Osteoblast (primary cell): Measurements from ENCODE around the gene DGKI. TPM values are rescaled to one million over a fixed set of nuclear protein-coding genes. Genes with fewer than 3 reads are reported as not detected.

ENCODE experiments used
- DNase-seq: peaks from one replicate; pipeline ENCODE4 v3.0.0; 2011; ENCODE audit warnings: low spot score, mixed read lengths; ENCODE audit not compliant: insufficient read length; ENCODE audit errors: missing footprints
- H2AFZ ChIP-seq: 2 replicates; pipeline ENCODE4 v1.6.0; 2011; ENCODE audit warnings: mild to moderate bottlenecking, low read length
- H3K27ac ChIP-seq: 2 replicates; pipeline ENCODE4 v1.5.1; 2011; ENCODE audit warnings: mild to moderate bottlenecking, low read depth, low read length, moderate library complexity
- H3K27me3 ChIP-seq: 2 replicates; pipeline ENCODE4 v1.6.0; 2012; ENCODE audit warnings: mild to moderate bottlenecking, control low read depth, inconsistent platforms, low read length, moderate library complexity; ENCODE audit not compliant: insufficient read depth
- H3K36me3 ChIP-seq: 2 replicates; pipeline ENCODE4 v1.5.1; 2011; ENCODE audit warnings: mild to moderate bottlenecking, low read length, control low read depth, moderate library complexity; ENCODE audit not compliant: insufficient read depth
- H3K4me1 ChIP-seq: 2 replicates; pipeline ENCODE4 v1.5.1; 2011; ENCODE audit warnings: mild to moderate bottlenecking, low read length, control low read depth, moderate library complexity; ENCODE audit not compliant: insufficient read depth
- H3K4me2 ChIP-seq: 2 replicates; pipeline ENCODE4 v1.6.0; 2011; ENCODE audit warnings: mild to moderate bottlenecking, low read length; ENCODE audit not compliant: insufficient read depth
- H3K4me3 ChIP-seq: fragments of 200-600 bp; sonication (generic); 3 replicates; pipeline ENCODE4 v1.5.1; 2012; ENCODE audit warnings: mild to moderate bottlenecking, low read length, inconsistent platforms; ENCODE audit not compliant: insufficient read depth
- H3K79me2 ChIP-seq: 2 replicates; pipeline ENCODE4 v1.6.0; 2012; ENCODE audit warnings: mild to moderate bottlenecking, low read length, control low read depth, inconsistent platforms; ENCODE audit not compliant: insufficient read depth
- H3K9me3 ChIP-seq: 2 replicates; pipeline ENCODE4 v1.5.1; 2011; ENCODE audit warnings: low read depth, low read length, control low read depth
- H4K20me1 ChIP-seq: 2 replicates; pipeline ENCODE4 v1.6.0; 2012; ENCODE audit warnings: mild to moderate bottlenecking, low read length, control low read depth; ENCODE audit not compliant: insufficient read depth
- CTCF ChIP-seq: IDR thresholded peaks from 2 replicates; pipeline ENCODE4 v1.5.1; 2011; ENCODE audit warnings: mild to moderate bottlenecking, low read depth, low read length, moderate library complexity; ENCODE audit errors: extremely low read depth
- total RNA-seq: library from RNA; depleted of rRNA; stranded (reverse); fragments of >200 nt; gene quantifications from 2 replicates; pipeline ENCODE4 v1.2.3, GENCODE V29; 2012

DGKI gene
- total RNA-seq, 1 donor, result 19.2 TPM

DNA sequence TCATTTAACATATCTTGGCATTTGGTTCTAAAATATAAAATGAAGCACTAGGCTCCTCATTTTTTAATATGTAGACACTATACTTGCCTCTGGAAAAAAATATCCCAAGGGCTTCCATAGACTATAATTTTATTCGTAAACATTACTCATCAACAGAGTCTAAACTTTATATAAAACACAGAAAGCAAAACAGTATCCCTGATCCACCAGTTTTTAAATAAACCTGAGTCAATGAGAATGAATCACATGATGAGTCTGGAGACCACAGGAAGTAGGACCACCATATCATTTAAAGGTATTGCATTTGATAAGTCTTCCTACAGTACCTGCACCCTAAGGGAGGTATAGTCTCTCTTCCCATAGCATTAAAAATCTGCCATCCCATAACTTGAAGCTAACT is 228.0 kb downstream of the DGKI start:
- no peaks in the 10 kb centered on the region for H3K4me1 ChIP-seq
- no peak overlapping the region for H2AFZ ChIP-seq
- no peaks in the 10 kb centered on the region for H4K20me1 ChIP-seq
- H3K27ac ChIP-seq, result no peak overlapping the region
- DNase-seq, result no peak
- H3K36me3 ChIP-seq, result no peaks in the 10 kb centered on the region
- H3K4me2 ChIP-seq, result no peak overlapping the region
- no peak overlapping the region for H3K4me3 ChIP-seq
- H3K9me3 ChIP-seq, result no peaks in the 10 kb centered on the region
- no peaks in the 10 kb centered on the region for H3K79me2 ChIP-seq
- no peaks in the 10 kb centered on the region for H3K27me3 ChIP-seq
- no peak for TF ChIP-seq CTCF

GRCh38 chr7:137613006-137613525 is 233.7 kb downstream of the DGKI start:
- no peak for TF ChIP-seq CTCF

DNA sequence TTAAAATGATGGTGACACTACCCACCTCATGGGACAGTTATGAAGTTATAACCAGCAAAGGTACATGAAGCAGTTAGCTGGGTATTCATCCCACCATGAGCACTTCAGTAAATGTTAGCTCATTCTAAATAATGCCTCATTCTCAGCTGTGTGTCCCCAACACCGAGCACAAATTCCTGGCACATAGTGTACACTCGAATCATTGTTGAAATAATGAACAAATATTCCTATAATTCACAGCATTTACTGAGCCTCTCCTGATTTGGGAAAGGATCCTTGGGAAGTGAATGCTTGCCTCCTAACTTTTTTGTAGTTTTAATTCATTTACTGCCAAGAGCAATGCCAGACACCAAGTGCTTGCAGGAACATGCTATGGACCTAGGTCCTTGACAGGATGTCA is 235.2 kb downstream of the DGKI start:
- H3K4me1 ChIP-seq, result no peaks in the 10 kb centered on the region
- no peaks in the 10 kb centered on the region for H3K9me3 ChIP-seq
- no peak overlapping the region for H2AFZ ChIP-seq
- H3K36me3 ChIP-seq, result no peaks in the 10 kb centered on the region
- no peak overlapping the region for H3K27ac ChIP-seq
- H3K4me3 ChIP-seq, result no peak overlapping the region
- no peak for DNase-seq
- no peaks in the 10 kb centered on the region for H3K79me2 ChIP-seq
- H3K27me3 ChIP-seq, result no peaks in the 10 kb centered on the region
- no peak overlapping the region for H3K4me2 ChIP-seq
- H4K20me1 ChIP-seq, result no peaks in the 10 kb centered on the region
- TF ChIP-seq CTCF, result no peak

More at GRCh38 chr7:137613006-137613525, 233.7 kb downstream of the DGKI start:
- H3K4me1 ChIP-seq, result no peaks in the 10 kb centered on the region
- H3K27ac ChIP-seq, result no peak overlapping the region
- H3K79me2 ChIP-seq, result no peaks in the 10 kb centered on the region
- no peaks in the 10 kb centered on the region for H3K9me3 ChIP-seq
- no peaks in the 10 kb centered on the region for H3K36me3 ChIP-seq
- H3K4me2 ChIP-seq, result no peak overlapping the region
- no peak overlapping the region for H3K4me3 ChIP-seq
- DNase-seq, result no peak
- no peaks in the 10 kb centered on the region for H4K20me1 ChIP-seq
- no peak overlapping the region for H2AFZ ChIP-seq
- no peaks in the 10 kb centered on the region for H3K27me3 ChIP-seq

DNA sequence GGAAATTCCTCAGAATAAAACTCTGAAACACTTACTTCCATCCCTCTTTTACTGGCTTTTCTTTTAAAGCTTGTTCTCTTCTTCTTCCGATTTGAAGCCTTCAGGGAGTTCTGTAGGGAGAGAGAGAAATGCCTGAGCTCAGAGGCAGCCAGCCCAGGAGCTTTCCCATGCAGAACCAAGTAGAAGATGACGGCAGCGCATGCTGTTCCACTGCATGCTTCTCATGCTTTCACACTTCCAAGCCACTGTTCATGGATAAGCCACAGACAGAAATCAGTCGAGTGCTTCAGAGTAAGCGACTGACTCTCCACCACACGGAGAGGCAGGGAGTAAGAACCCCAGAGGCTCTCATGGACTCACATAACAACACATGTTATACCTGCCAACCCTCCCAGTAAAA is 237.3 kb downstream of the DGKI start:
- Histone ChIP-seq H3K79me2 (no peaks in the 10 kb centered on the region), H3K9me3 (no peaks in the 10 kb centered on the region), H2AFZ (no peak overlapping the region), H3K4me3 (no peak overlapping the region), H3K4me2 (no peak overlapping the region), H3K27me3 (no peaks in the 10 kb centered on the region), H4K20me1 (no peaks in the 10 kb centered on the region), H3K36me3 (no peaks in the 10 kb centered on the region), H3K27ac (no peak overlapping the region), H3K4me1 (no peaks in the 10 kb centered on the region)
- no peak for TF ChIP-seq CTCF
- no peak for DNase-seq
